Hepatocyte (in vitro differentiated cells): Measurements from ENCODE around the gene PLEKHG3.

Experiments
- CTCF ChIP-seq: fragments of 200-600 bp; sonication (generic); IDR thresholded peaks from 2 replicates; pipeline ENCODE4 v1.5.1; 2016; ENCODE audit warnings: antibody characterized with exemption, mild to moderate bottlenecking; ENCODE audit not compliant: poor library complexity
- EZH2 ChIP-seq: fragments of 200-600 bp; sonication (generic); IDR thresholded peaks from 2 replicates; pipeline ENCODE4 v1.6.1; 2016; ENCODE audit warnings: antibody characterized with exemption, mild to moderate bottlenecking, borderline replicate concordance
- EZH2phosphoT487 ChIP-seq: fragments of 200-600 bp; sonication (generic); IDR thresholded peaks from one replicate; pipeline ENCODE4 v1.6.1; 2018; ENCODE audit warnings: antibody characterized with exemption, mild to moderate bottlenecking, low read depth, moderate library complexity; ENCODE audit not compliant: unreplicated experiment, severe bottlenecking

GRCh38 chr14:64715628-64716412 is 11.6 kb downstream of the PLEKHG3 start:
- TF ChIP-seq CTCF (no peak), EZH2 (no peak), EZH2phosphoT487 (no peak)
